ENCODE measurements around the gene BASP1.
"Not testable (repeated sequence)": the region's sequence is repeated elsewhere in the genome, so short reads cannot be mapped to it uniquely, and the experiment has no call there.

Gene BASP1

GRCh38 chr5:17256171-17256570 is 38.7 kb downstream of the BASP1 start:
- no peak overlapping the region for H3K4me3 ChIP-seq (ENCODE audit: low read depth, low read length)
- H3K36me3 ChIP-seq (ENCODE audit: control insufficient read depth, insufficient read depth, low read length): peaks cover 57% of the 10 kb centered on the region
- peaks cover 35% of the 10 kb centered on the region for H3K9me3 ChIP-seq (ENCODE audit: control insufficient read depth, insufficient read depth, low read depth, low read length)
- H3K9ac ChIP-seq (ENCODE audit: low read length): no peak overlapping the region
- H3K27me3 ChIP-seq (ENCODE audit: control insufficient read depth, insufficient read depth, low read length): no peaks in the 10 kb centered on the region
- H3K4me1 ChIP-seq (ENCODE audit: control insufficient read depth, insufficient read depth, low read length): peaks cover 7% of the 10 kb centered on the region; the same call in 1 of the 2 replicates
- no peak overlapping the region for H3K27ac ChIP-seq (ENCODE audit: low read depth, low read length)

- Histone ChIP-seq H3K9me3 (ENCODE audit: control insufficient read depth, insufficient read depth, low read depth, low read length) (peaks cover 35% of the 10 kb centered on the region), H3K27me3 (ENCODE audit: control insufficient read depth, insufficient read depth, low read length) (no peaks in the 10 kb centered on the region), H3K27ac (ENCODE audit: low read depth, low read length) (no peak overlapping the region), H3K36me3 (ENCODE audit: control insufficient read depth, insufficient read depth, low read length) (peaks cover 60% of the 10 kb centered on the region), H3K4me1 (ENCODE audit: control insufficient read depth, insufficient read depth, low read length) (peaks cover 13% of the 10 kb centered on the region; the same call in 1 of the 2 replicates), H3K4me3 (ENCODE audit: low read depth, low read length) (no peak overlapping the region), H3K9ac (ENCODE audit: low read length) (no peak overlapping the region)
Observed at GRCh38 chr5:17256839-17257238, 39.4 kb downstream of the BASP1 start.

- H3K4me1 ChIP-seq (ENCODE audit: control insufficient read depth, insufficient read depth, low read length): peaks cover 13% of the 10 kb centered on the region; the same call in 1 of the 2 replicates
- no peak overlapping the region for H3K27ac ChIP-seq (ENCODE audit: low read depth, low read length)
- peaks cover 38% of the 10 kb centered on the region for H3K9me3 ChIP-seq (ENCODE audit: control insufficient read depth, insufficient read depth, low read depth, low read length)
- peaks cover 64% of the 10 kb centered on the region for H3K36me3 ChIP-seq (ENCODE audit: control insufficient read depth, insufficient read depth, low read length)
- H3K27me3 ChIP-seq (ENCODE audit: control insufficient read depth, insufficient read depth, low read length): no peaks in the 10 kb centered on the region
- H3K4me3 ChIP-seq (ENCODE audit: low read depth, low read length): no peak overlapping the region
- H3K9ac ChIP-seq (ENCODE audit: low read length): no peak overlapping the region
Observed at GRCh38 chr5:17257705-17258273, 40.4 kb downstream of the BASP1 start.

GRCh38 chr5:17258431-17258830 is 41.0 kb downstream of the BASP1 start:
- Histone ChIP-seq H3K4me1 (ENCODE audit: control insufficient read depth, insufficient read depth, low read length) (peaks cover 13% of the 10 kb centered on the region; the same call in 1 of the 2 replicates), H3K9ac (ENCODE audit: low read length) (no peak overlapping the region), H3K9me3 (ENCODE audit: control insufficient read depth, insufficient read depth, low read depth, low read length) (peaks cover 38% of the 10 kb centered on the region), H3K36me3 (ENCODE audit: control insufficient read depth, insufficient read depth, low read length) (peaks cover 65% of the 10 kb centered on the region), H3K27ac (ENCODE audit: low read depth, low read length) (no peak overlapping the region), H3K4me3 (ENCODE audit: low read depth, low read length) (no peak overlapping the region), H3K27me3 (ENCODE audit: control insufficient read depth, insufficient read depth, low read length) (no peaks in the 10 kb centered on the region)

- H3K4me1 ChIP-seq (ENCODE audit: control insufficient read depth, insufficient read depth, low read length): peaks cover 13% of the 10 kb centered on the region; the same call in 1 of the 2 replicates
- H3K27ac ChIP-seq (ENCODE audit: low read depth, low read length); H3K4me3 ChIP-seq (ENCODE audit: low read depth, low read length); H3K9ac ChIP-seq (ENCODE audit: low read length); H3K27me3 ChIP-seq (ENCODE audit: control insufficient read depth, insufficient read depth, low read length): not testable (repeated sequence)
- peaks cover 64% of the 10 kb centered on the region for H3K36me3 ChIP-seq (ENCODE audit: control insufficient read depth, insufficient read depth, low read length)
- peaks cover 38% of the 10 kb centered on the region for H3K9me3 ChIP-seq (ENCODE audit: control insufficient read depth, insufficient read depth, low read depth, low read length)
Observed at GRCh38 chr5:17259012-17259411, 41.6 kb downstream of the BASP1 start.

- peaks cover 57% of the 10 kb centered on the region for H3K36me3 ChIP-seq (ENCODE audit: control insufficient read depth, insufficient read depth, low read length)
- no peak overlapping the region for H3K27ac ChIP-seq (ENCODE audit: low read depth, low read length)
- no peak overlapping the region for H3K4me3 ChIP-seq (ENCODE audit: low read depth, low read length)
- H3K9ac ChIP-seq (ENCODE audit: low read length): no peak overlapping the region
- H3K9me3 ChIP-seq (ENCODE audit: control insufficient read depth, insufficient read depth, low read depth, low read length): peaks cover 38% of the 10 kb centered on the region
- peaks cover 13% of the 10 kb centered on the region; the same call in 1 of the 2 replicates for H3K4me1 ChIP-seq (ENCODE audit: control insufficient read depth, insufficient read depth, low read length)
- H3K27me3 ChIP-seq (ENCODE audit: control insufficient read depth, insufficient read depth, low read length): no peaks in the 10 kb centered on the region
Observed at GRCh38 chr5:17259630-17260257, 42.3 kb downstream of the BASP1 start.

- Histone ChIP-seq H3K36me3 (ENCODE audit: control insufficient read depth, insufficient read depth, low read length) (peaks cover 54% of the 10 kb centered on the region), H3K9ac (ENCODE audit: low read length) (no peak overlapping the region), H3K27me3 (ENCODE audit: control insufficient read depth, insufficient read depth, low read length) (no peaks in the 10 kb centered on the region), H3K27ac (ENCODE audit: low read depth, low read length) (no peak overlapping the region), H3K9me3 (ENCODE audit: control insufficient read depth, insufficient read depth, low read depth, low read length) (peaks cover 38% of the 10 kb centered on the region), H3K4me1 (ENCODE audit: control insufficient read depth, insufficient read depth, low read length) (peaks cover 13% of the 10 kb centered on the region; the same call in 1 of the 2 replicates), H3K4me3 (ENCODE audit: low read depth, low read length) (no peak overlapping the region)
Observed at GRCh38 chr5:17260549-17260948, 43.1 kb downstream of the BASP1 start.

- Histone ChIP-seq H3K9me3 (ENCODE audit: control insufficient read depth, insufficient read depth, low read depth, low read length) (peaks cover 37% of the 10 kb centered on the region), H3K4me3 (ENCODE audit: low read depth, low read length) (no peak overlapping the region), H3K27ac (ENCODE audit: low read depth, low read length) (no peak overlapping the region), H3K9ac (ENCODE audit: low read length) (no peak overlapping the region), H3K27me3 (ENCODE audit: control insufficient read depth, insufficient read depth, low read length) (no peaks in the 10 kb centered on the region), H3K4me1 (ENCODE audit: control insufficient read depth, insufficient read depth, low read length) (peaks cover 13% of the 10 kb centered on the region; the same call in 1 of the 2 replicates), H3K36me3 (ENCODE audit: control insufficient read depth, insufficient read depth, low read length) (peaks cover 49% of the 10 kb centered on the region)
Observed at GRCh38 chr5:17261075-17261474, 43.6 kb downstream of the BASP1 start.

GRCh38 chr5:17265041-17265440 is 47.6 kb downstream of the BASP1 start:
- H3K36me3 ChIP-seq (ENCODE audit: control insufficient read depth, insufficient read depth, low read length): peaks cover 28% of the 10 kb centered on the region; the same call in 1 of the 2 replicates
- H3K4me3 ChIP-seq (ENCODE audit: low read depth, low read length): no peak overlapping the region
- peaks cover 13% of the 10 kb centered on the region; the same call in 1 of the 2 replicates for H3K4me1 ChIP-seq (ENCODE audit: control insufficient read depth, insufficient read depth, low read length)
- peaks cover 9% of the 10 kb centered on the region; the same call in 1 of the 2 replicates for H3K9me3 ChIP-seq (ENCODE audit: control insufficient read depth, insufficient read depth, low read depth, low read length)
- no peaks in the 10 kb centered on the region for H3K27me3 ChIP-seq (ENCODE audit: control insufficient read depth, insufficient read depth, low read length)
- no peak overlapping the region for H3K27ac ChIP-seq (ENCODE audit: low read depth, low read length)
- H3K9ac ChIP-seq (ENCODE audit: low read length): no peak overlapping the region

GRCh38 chr5:17267106-17267505 is 49.7 kb downstream of the BASP1 start:
- Histone ChIP-seq H3K36me3 (ENCODE audit: control insufficient read depth, insufficient read depth, low read length) (peaks cover 18% of the 10 kb centered on the region; the same call in 1 of the 2 replicates), H3K27me3 (ENCODE audit: control insufficient read depth, insufficient read depth, low read length) (no peaks in the 10 kb centered on the region), H3K9me3 (ENCODE audit: control insufficient read depth, insufficient read depth, low read depth, low read length) (peaks cover 8% of the 10 kb centered on the region; the same call in 1 of the 2 replicates), H3K27ac (ENCODE audit: low read depth, low read length) (no peak overlapping the region), H3K4me1 (ENCODE audit: control insufficient read depth, insufficient read depth, low read length) (peaks cover 3% of the 10 kb centered on the region; the same call in 1 of the 2 replicates), H3K9ac (ENCODE audit: low read length) (no peak overlapping the region), H3K4me3 (ENCODE audit: low read depth, low read length) (no peak overlapping the region)

GRCh38 chr5:17269201-17269600 is 51.8 kb downstream of the BASP1 start:
- peaks cover 13% of the 10 kb centered on the region for H3K36me3 ChIP-seq (ENCODE audit: control insufficient read depth, insufficient read depth, low read length)
- H3K27ac ChIP-seq (ENCODE audit: low read depth, low read length): no peak overlapping the region
- H3K4me3 ChIP-seq (ENCODE audit: low read depth, low read length): no peak overlapping the region
- no peaks in the 10 kb centered on the region for H3K27me3 ChIP-seq (ENCODE audit: control insufficient read depth, insufficient read depth, low read length)
- peaks cover 5% of the 10 kb centered on the region; the same call in 1 of the 2 replicates for H3K4me1 ChIP-seq (ENCODE audit: control insufficient read depth, insufficient read depth, low read length)
- peaks cover 5% of the 10 kb centered on the region; the same call in 1 of the 2 replicates for H3K9me3 ChIP-seq (ENCODE audit: control insufficient read depth, insufficient read depth, low read depth, low read length)
- H3K9ac ChIP-seq (ENCODE audit: low read length): no peak overlapping the region
